SK-N-SH treated with all-trans-retinoic acid at 6 μM for 48 hours (cell line): ENCODE measurements around the gene GPBAR1.

Experiments
- PATZ1 ChIP-seq: fragments of 250-450 bp; sonication (Bioruptor Pico); IDR thresholded peaks from 2 replicates; pipeline ENCODE4 v1.8.0; 2020; ENCODE audit warnings: mild to moderate bottlenecking, moderate library complexity, borderline replicate concordance
- PPARA ChIP-seq: fragments of 250-450 bp; sonication (Bioruptor Pico); IDR thresholded peaks from 2 replicates; pipeline ENCODE4 v1.5.0; 2020; ENCODE audit warnings: mild to moderate bottlenecking, borderline replicate concordance
- SNAI2 ChIP-seq: fragments of 250-450 bp; sonication (Bioruptor Pico); IDR thresholded peaks from 2 replicates; pipeline ENCODE4 v1.5.0; 2020; ENCODE audit warnings: mild to moderate bottlenecking, moderate library complexity
- ZC3H10 ChIP-seq: fragments of 250-450 bp; sonication (Bioruptor Pico); IDR thresholded peaks from 2 replicates; pipeline ENCODE4 v1.5.1; 2021; ENCODE audit warnings: mild to moderate bottlenecking, moderate library complexity
- ZFP30 ChIP-seq: fragments of 450-650 bp; formaldehyde crosslinking; IDR thresholded peaks from 2 replicates; pipeline ENCODE4 v1.5.0; 2022; ENCODE audit warnings: mild to moderate bottlenecking, moderate library complexity
- ZNF70 ChIP-seq: fragments of 450-650 bp; formaldehyde crosslinking; IDR thresholded peaks from 2 replicates; pipeline ENCODE4 v1.5.0; 2020; ENCODE audit warnings: mild to moderate bottlenecking, moderate library complexity
- ZNF8 ChIP-seq: fragments of 450-650 bp; formaldehyde crosslinking; IDR thresholded peaks from 2 replicates; pipeline ENCODE4 v1.5.0; 2020; ENCODE audit warnings: mild to moderate bottlenecking, moderate library complexity

DNA sequence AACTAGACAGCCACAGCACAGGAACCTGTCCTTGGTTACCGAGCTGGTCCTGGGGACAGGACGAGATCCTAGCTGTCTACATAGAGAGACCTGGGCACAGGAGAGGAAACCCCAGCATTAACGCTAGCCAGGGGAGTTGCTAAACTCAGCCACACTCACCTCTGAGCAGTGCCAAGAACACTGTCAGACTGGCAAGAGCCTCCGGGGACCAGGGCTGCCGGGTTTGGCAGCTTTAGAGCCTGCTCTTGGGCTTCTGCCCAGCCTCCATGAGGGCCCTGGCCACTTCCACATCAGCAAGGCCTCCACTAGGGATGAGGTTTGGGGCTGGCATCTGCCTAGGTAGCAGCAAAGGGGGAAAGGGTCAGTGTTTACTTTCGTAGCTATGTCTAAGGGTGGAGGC is 24.8 kb downstream of the GPBAR1 start:
- TF ChIP-seq PPARA (CRISPR knock-in tag): no peak
- TF ChIP-seq ZFP30 (CRISPR knock-in tag): no peak
- no peak for TF ChIP-seq PATZ1
- TF ChIP-seq ZC3H10 (CRISPR knock-in tag): no peak
- TF ChIP-seq SNAI2: no peak
- TF ChIP-seq ZNF70 (CRISPR knock-in tag): no peak
- TF ChIP-seq ZNF8 (CRISPR knock-in tag): no peak
